GM12872 (cell line): Measurements from ENCODE around the gene THSD7B.

Experiments
- TF ChIP-seq, protein P1 (sequence below): IDR thresholded peaks from 3 replicates; pipeline ENCODE4 v1.5.1; 2011; ENCODE audit warnings: low read depth, mild to moderate bottlenecking, low read length, moderate library complexity; ENCODE audit not compliant: insufficient read depth

Gene THSD7B

DNA sequence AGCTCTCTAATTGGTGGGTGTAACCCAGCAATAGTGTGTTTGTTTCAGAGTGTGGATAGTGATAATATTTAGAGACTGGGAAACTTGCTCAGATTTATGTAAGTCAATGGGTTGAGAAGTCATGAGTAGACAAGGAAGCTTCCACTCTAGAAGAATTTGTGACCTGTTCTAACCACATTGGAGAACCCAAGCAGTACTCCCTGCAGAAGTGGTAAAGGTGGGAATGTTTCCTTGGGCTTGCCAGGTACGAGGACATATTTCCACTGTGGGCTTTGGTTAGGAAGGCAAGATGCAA lies 350.4 kb downstream of the THSD7B start:
- TF ChIP-seq, protein P1, sequence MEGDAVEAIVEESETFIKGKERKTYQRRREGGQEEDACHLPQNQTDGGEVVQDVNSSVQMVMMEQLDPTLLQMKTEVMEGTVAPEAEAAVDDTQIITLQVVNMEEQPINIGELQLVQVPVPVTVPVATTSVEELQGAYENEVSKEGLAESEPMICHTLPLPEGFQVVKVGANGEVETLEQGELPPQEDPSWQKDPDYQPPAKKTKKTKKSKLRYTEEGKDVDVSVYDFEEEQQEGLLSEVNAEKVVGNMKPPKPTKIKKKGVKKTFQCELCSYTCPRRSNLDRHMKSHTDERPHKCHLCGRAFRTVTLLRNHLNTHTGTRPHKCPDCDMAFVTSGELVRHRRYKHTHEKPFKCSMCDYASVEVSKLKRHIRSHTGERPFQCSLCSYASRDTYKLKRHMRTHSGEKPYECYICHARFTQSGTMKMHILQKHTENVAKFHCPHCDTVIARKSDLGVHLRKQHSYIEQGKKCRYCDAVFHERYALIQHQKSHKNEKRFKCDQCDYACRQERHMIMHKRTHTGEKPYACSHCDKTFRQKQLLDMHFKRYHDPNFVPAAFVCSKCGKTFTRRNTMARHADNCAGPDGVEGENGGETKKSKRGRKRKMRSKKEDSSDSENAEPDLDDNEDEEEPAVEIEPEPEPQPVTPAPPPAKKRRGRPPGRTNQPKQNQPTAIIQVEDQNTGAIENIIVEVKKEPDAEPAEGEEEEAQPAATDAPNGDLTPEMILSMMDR: no peak

DNA sequence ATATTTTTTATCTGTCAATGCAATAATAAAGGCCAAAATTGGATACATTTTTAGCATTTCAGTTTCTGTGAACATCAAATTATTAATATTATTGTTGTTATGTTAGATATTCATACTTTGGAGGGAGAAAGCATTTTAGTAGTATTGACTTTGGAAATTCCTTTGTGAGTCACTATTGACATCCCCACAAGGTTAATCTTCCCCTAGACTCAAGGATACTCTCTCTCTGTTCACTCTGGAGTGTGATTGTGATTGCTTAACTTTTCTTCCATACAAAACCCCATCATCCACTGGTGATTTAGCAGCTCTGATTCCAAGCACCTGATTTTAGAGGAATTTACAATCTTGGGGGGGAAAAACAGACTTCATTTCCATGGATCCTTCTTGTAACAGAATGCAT lies 352.0 kb downstream of the THSD7B start:
- TF ChIP-seq, protein P1: no peak

DNA sequence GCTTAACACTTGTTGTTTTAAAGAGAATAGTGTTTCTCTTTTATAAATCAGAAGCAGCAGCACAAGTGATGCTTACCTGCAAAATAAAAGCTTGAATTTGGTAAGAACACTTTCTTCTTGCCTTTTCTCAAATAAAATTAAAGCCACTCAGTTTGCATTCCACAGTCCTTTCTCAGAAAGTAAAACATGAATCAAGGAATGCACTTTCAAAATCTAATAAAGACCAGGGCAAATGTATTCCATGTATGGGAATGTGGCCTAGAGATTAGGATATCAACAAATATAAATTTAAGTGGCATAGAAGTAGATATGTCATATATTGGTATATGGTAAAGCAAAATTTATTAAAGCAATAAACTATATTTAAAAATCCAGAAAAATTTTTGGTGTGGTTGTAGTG lies 352.8 kb downstream of the THSD7B start:
- TF ChIP-seq, protein P1: no peak

DNA sequence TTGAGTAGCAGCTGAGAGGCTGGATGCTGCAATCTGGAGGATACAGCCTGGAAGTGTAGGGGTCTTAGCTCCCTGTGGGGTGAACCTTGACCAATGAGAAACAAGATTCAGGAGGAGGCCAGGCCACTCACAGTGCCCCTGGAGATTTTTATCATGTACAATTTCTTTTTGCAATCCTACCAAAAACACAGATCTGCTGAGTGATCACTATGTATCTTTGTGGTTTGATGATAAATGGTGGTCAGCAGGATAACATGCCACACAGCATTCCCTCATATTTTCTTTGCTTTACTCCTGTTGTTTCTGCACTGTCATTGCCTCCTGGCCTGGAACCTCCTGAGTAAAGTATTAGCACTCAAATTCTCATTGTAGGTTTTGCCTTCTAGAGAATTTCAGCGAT lies 357.9 kb downstream of the THSD7B start:
- TF ChIP-seq, protein P1: no peak

DNA sequence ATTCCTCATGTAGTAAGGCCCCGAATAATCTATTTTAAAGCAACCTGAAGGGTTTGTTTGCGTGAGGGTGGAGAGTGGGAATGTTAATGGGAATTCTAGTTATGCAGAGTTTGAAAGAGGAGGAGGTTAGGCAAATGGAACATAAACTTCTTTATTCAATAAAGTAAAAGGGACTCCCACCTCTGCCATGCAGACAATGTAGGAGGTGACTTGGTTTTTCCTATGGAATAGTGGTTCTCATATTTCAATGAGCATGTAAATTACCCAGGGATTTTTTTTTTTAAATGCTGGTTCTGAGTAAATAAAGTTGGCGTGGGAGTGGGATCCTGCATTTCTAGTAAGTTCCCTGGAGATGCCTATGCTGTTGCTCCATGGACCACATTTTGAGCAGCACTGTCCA lies 367.9 kb downstream of the THSD7B start:
- TF ChIP-seq, protein P1: no peak

- TF ChIP-seq, protein P1: no peak
Observed at GRCh38 chr2:137138263-137138662, 372.9 kb downstream of the THSD7B start.

DNA sequence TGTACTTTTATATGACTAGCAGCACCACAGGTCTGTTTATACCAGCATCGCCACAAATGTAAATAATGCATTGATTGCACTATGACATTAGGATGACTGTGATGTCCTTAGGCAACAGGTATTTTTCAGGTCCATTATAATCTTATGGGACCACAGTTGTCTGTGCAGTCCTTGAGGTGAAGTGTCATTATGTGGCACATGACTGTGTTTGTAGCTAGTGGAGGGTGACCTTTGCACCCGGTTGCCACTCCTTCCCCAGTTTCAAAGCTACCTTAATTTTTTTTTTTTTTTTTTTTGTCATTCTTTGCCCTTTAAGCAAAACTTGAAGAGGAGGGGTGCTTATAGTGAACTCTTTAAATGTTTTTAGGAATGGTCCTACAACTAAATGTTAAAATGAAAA lies 386.4 kb downstream of the THSD7B start:
- TF ChIP-seq, protein P1: no peak

- TF ChIP-seq, protein P1: no peak
Observed at GRCh38 chr2:137154946-137155345, 389.6 kb downstream of the THSD7B start.
